Raji (cell line): Measurements from ENCODE around the gene SLC9A8.

Experiments
- POLR2A ChIP-seq: IDR thresholded peaks from 2 replicates; pipeline ENCODE4 v1.6.1; 2011; ENCODE audit warnings: low read depth, low read length, control low read depth; ENCODE audit not compliant: insufficient read depth

Gene SLC9A8

DNA sequence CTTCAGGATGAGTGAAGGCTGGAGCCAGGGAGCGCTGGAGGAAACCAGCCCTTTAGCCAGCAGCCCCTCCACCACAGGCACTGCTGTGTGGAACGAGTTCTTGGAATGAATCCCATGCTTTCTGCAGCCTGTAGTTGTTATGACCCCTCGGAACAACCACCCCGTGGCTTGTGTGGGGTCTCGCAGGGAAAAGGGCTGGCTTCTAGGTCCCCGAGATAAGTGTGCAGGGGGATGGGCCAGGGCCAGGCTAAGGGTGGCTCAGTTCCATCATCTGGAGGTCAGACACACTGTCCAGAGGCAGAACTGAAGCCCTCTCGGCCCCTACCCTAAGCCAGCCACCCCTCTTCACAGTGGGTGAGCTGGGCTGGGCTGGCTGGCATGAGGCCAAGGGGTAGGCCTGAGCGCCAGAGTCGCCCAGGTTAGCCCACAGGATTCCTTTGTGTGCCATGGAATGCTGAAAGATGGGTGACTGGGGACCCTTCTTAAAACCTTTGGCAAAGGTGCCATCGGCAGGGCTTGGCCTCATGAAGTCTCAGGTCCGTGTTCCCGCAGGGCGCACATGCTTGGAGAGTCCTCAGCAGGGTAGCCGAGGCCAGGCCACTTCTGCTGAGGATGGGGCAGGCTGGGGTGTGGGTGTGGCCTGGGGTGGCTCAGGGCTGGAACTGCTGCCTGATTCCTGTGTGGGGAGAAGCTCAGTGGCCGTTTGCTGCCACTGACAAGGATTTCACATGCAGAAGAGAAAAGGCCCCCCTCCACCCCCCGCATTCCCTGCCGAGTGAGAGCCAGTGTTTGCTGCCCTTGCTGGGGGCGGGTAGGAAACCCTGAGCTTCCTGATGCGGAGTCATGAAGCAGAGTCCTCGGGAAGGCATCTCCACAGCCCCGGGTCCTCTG lies 78.1 kb downstream of the SLC9A8 start:
- TF ChIP-seq POLR2A, result no peak

DNA sequence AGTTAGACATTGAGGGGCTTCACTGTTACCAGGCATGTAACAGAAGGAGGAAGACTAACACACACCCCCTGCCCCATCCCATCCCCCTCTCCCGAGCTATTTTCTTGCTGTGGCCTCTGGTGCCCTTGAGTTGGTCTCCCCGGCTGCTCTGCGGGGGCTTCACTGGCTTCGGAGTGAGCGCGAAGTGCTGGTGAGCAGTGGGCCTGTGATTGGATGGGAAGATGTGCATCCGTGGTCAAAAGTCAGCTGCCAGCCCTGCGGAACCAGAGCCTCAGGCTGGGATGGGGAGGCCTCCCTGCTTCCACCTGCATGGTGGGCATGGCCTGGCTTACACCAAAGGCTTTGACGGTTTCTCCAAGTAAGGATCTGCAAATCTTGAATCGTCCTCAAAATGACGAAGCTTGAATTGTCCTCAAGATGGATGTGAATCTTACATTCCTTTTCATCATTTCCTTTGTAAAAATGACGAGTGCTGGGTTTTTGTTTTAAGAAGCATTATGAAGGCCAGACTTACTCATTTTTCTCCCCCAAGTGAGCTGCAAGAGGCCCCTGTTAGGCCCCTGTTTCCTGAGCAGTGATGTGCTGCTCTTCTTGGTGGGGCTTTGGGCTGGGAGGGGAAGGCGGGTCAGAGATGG lies 79.0 kb downstream of the SLC9A8 start:
- TF ChIP-seq POLR2A, result no peak

DNA sequence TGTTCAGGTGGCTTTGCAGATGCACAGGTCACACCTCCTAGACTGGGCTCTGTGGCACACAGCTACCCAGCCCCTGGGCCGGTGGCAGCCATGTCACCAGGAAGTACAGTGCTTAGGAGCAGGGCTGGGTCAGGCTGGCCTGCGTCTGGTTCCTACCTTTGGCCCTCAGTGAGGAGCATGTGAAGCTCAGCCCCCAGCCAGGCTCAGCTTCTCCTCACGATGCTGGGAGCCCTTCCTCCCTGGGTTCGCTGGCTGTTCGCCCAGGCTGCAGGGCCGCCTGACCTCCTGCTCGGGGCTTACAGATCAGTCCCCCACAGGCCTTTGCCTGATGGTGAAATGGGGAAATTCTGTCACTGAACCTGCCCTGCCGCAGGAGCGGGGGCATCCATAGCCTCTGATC lies 79.6 kb downstream of the SLC9A8 start:
- TF ChIP-seq POLR2A, result no peak

DNA sequence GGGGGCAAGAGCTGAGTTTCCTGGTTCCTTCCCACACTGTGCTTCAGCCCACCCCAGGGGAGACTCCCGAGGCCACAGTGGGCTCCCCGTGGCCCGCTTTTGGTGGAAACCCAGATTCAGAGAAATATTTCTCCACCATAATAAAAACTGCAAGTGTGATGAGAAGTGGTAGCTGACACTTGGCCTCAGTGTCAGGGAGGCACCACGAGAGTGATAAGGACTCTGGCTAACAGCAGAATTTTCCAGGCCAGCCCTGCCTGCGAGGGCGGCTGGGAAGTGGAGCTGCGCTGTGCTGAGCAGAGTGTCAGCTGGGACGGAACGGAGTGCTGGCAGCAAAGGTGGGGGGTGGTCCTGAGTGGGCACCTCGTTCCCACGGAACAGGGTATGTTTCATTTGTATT lies 80.2 kb downstream of the SLC9A8 start:
- TF ChIP-seq POLR2A, result no peak

DNA sequence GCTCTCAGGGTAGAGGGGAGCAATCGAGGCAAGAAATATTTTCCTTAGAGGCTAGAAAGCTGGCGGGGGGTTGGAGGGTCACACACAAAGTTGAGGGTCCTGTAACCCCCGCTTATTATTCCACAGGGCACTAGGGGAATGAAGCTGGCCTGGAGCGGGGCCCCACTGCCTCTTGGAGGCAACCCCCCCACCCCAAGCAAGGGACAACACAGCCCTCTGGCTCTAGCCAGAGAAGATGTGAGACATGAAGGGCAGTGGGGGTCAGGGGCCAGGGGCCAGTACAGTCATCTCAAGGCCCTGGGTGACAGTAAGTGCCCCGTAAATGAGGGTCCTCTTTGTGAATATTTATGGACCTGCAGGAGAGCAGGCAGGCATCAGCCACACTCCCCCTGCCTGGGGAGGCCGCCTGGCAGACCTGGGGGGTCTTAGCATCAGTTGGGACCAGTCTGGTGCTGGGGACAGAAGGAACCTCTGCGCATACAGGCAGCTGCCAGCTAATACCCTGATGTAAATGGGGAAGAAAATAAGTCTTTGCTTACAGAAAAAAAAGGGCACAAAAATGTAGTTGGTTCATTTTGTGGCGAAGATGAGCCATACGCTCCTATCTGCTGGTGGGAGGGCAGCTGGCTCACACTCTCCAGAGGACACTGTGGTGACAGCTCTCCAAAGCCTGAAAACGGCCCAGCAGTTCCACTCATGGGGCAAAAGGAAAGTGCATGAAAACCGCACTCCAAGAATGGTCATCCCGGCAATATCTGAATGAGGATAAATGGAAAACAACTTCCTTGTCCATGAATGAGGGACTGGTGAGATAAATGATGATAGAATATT lies 80.8 kb downstream of the SLC9A8 start:
- TF ChIP-seq POLR2A, result no peak

GRCh38 chr20:49894073-49894470 lies 81.4 kb downstream of the SLC9A8 start:
- no peak for TF ChIP-seq POLR2A

DNA sequence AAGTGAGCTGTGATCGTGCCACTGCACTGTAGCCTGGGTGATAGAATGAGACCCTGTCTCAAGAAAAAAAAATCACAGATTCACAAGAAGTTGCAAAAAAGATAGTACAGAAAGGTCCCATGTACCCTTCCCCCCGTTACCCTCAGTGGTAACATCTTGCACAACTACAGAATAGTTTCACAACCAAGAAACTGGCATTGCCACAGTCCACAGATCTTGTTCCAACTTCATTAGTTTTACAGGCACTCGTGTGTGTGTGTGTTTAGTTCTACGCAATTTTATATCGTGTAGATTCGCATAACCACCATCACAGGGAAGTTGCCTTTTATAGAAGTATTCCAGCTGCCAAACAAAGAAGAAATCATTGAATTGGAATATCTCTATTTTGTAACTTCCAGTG lies 83.6 kb downstream of the SLC9A8 start:
- no peak for TF ChIP-seq POLR2A

DNA sequence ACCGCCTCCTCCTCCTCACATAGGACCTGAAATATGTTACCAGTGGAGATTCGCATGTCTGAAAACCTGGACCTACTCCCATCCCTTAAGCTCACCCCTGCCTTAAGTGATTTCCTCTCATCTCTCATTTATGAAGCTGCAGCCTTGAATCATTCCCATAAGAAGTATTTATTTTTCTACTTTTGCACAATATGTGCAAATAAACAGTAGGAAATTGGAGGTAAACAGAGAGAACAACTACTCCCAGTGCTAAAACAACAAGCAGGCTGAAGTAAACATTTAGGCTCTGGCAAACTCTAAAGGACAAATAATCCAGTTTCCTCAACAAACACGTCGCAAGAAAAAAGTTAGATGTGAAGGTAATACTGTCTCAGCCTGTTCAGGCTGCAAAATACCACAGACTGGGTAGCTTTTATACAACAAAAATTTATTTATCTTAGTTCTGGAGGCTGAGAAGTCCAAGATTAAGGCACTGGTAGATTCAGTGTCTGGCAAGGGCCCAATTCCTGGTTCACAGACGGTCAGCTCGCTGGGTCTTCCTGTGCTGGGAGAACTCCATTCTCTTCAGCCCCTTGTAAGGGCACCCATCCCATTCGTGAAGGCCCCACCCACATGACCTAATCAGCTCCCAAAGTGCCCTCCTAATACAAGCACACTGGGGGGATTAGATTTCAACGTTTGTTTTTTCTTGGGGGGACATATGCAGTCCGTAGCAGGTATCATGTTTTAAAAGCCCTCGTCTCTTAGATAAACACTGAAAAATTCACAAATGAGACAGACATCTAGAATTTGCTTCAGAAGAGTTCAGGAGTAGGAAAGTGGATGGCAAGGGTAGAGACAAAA lies 87.1 kb downstream of the SLC9A8 start:
- TF ChIP-seq POLR2A, result no peak

GRCh38 chr20:49901588-49901987 lies 89.0 kb downstream of the SLC9A8 start:
- no peak for TF ChIP-seq POLR2A

GRCh38 chr20:49904440-49905214 lies 92.0 kb downstream of the SLC9A8 start:
- TF ChIP-seq POLR2A, result no peak

DNA sequence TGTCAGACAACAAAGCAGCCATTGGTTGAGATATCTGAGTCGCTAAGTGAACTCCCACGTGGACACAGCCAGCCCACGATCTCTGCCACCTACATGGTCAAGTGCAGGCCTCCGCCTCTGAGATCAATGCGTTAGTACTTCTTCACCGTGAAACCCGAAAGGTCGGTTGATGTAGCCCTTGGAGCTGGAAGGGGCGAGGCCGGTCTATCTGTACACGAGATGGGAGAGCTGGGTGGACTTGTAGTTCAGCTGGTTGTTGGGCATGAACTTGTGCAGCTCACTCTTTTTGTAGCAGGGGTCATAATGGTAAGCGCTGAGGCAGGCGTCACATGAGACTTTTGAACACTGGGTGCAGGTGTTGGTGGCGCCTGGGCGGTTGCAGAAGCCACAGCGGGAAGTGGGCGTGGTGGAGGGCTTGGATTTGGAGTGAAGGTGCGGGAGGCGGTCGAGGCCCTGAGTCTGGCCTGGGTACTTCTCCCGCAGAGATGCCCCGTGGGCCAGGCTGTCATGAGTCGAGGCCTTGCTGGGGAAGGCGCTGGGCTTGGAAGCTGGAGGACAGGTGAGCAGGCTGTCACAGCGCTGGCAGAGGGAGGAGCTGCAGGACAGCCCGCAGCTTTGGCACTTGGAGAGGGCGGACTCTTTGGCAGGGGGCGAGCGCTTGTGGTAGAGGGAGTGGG lies 92.9 kb downstream of the SLC9A8 start:
- TF ChIP-seq POLR2A, result no peak

GRCh38 chr20:49906101-49906604 lies 93.5 kb downstream of the SLC9A8 start:
- TF ChIP-seq POLR2A, result no peak

- TF ChIP-seq POLR2A, result no peak
These were observed 94.1 kb downstream of the SLC9A8 start for GRCh38 chr20:49906615-49907154.
